Embryonic facial prominence (tissue), 1 donor: ENCODE results near the gene DDX28.

Experiments used
- DNase-seq: peaks from one replicate; pipeline ENCODE4 v3.0.0-alpha.2; 2016; ENCODE audit errors: extremely low spot score

Gene DDX28, protein sequence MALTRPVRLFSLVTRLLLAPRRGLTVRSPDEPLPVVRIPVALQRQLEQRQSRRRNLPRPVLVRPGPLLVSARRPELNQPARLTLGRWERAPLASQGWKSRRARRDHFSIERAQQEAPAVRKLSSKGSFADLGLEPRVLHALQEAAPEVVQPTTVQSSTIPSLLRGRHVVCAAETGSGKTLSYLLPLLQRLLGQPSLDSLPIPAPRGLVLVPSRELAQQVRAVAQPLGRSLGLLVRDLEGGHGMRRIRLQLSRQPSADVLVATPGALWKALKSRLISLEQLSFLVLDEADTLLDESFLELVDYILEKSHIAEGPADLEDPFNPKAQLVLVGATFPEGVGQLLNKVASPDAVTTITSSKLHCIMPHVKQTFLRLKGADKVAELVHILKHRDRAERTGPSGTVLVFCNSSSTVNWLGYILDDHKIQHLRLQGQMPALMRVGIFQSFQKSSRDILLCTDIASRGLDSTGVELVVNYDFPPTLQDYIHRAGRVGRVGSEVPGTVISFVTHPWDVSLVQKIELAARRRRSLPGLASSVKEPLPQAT

DNA sequence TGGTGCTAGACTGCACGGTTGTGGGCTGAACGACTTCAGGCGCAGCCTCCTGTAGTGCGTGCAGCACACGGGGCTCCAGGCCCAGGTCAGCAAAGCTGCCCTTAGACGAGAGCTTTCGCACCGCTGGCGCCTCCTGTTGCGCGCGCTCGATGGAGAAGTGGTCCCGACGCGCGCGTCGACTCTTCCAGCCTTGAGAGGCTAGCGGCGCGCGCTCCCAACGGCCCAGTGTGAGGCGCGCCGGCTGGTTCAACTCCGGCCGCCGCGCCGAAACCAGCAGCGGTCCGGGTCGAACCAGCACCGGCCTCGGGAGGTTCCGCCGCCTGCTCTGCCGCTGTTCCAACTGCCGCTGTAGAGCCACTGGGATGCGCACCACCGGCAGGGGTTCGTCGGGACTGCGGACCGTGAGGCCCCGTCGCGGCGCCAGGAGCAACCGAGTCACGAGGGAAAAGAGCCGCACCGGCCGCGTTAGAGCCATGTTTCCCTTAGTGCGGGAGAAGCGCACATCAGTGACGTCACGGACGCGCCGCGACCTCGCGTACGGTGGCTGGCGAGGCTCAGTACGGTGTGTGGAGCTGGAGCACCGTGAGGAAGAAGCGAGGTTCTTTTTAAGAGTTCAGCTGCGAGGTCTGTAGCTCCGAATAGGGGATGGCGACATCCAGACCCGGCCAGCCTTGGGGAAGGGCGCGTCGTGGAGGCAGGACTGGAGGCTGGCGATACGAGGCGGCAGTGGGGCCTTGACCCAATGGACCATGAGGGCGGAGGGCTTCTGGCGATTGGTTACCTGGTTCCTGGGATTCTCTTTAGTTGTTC is at the start of gene DDX28, which contains the start of gene DUS2:
TSS of gene DDX28 (minus strand) at position 505 of the 810 bp plus-strand sequence. CDS start at position 475, 30 bp downstream.
TSS of gene DUS2 (plus strand) at position 557 of the 810 bp plus-strand sequence. CDS start 14,740 bp downstream, outside the sequence.
- peak; percentile 83 for DNase-seq

DNA sequence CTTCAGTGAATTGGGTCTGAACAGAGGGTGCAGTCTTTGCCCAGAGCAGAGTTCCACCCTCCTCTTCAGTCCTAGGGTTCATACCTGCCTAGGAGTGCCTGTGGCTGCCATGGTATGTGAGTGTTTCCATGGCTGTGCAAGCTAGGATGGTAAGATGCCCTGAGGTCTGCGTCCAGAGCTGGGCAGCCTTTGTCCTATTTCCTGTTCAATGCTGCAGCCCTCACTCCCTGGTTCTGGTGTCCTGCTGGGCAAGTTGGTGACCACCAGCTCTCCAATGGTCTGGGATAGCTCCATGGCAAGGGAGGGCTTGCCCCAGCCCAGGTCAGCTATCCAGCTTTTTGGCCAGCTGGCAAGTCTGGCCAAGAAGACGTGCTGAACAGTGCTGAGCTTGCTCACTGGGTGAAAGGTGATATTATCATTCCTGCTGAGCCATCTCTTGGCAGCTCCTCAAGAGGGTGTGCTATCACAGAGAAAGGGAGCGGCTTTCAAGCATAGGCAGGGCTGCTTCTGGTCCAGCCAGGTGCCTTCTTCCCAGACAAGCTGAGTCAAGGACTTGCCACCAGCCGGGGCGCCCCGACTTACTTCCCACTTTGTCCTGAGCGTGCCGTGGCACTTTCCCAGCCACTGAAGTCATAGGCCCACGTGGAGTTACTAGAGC is 49.1 kb upstream of the DDX28 start:
- DNase-seq, result no peak

DNA sequence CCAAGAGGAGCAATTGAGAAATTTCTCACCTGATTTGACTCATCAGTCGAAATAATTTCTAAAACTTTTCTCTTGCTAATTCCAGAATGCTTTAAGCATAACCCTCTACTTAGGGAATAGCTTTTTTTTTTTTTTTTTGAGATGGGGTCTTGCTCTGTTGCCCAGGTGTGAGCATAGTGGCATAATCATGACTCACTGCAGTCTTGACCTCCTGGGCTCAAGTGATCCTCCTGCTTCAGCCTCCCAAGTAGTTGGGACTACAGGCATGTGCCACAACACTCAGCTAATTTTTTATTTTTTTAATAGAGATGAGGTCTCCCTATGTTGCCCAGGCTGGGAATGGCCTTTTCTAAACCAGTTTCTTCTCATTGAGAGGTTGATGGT is 48.5 kb upstream of the DDX28 start:
- no peak for DNase-seq

DNA sequence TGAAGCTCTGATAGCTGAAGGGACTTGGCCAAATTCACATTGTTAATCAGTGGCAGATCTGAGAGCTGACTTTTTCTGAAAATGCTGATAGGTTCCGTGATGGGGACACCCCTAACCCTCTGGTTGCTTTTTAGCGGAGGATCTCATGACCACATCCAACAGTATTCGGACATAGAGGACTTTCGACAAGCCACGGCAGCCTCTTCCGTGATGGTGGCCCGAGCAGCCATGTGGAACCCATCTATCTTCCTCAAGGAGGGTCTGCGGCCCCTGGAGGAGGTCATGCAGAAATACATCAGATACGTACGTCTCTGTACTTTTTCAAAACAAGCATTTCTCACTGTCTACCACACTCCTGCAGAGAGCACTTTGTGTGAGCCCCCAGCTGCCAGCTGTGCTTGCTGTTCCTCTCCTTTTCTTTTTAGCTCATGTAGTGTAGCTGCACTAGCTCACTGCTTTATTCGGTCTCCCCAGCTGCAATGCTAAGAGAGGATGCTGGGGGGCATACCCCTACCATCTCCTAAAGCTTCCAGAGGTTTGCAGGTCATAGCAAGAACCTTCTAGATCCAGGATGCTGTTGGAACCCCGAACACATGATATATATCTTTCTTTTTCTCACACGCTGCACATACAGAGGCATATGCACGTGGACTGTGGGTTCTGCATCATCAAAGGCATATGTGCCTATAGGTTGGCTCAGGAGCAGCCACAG is 47.9 kb upstream of the DDX28 start:
- no peak for DNase-seq

DNA sequence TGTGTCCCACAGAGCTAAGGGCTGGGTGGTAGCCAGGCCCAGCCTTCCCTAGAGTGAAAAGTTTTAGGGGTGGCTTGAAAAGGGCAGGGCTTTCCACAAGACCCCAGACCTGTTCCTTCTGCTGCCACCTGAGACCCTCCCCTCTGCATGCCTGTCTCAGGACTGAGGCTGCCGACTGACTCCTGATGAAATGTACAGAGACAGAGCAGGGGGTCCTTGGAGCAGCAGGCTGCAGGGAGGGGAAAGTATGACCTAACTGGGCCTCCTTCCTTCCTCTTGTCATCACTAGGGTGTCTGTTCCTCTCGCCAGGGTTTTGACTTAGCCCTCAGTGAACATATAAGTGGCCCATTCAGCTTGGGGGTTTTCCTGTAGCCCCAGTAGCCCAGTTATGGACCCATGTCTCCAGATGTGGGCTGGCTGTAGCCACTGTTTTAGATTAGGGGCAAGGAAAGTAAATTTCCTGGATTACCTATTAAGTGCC is 47.3 kb upstream of the DDX28 start:
- DNase-seq, result no peak

DNA sequence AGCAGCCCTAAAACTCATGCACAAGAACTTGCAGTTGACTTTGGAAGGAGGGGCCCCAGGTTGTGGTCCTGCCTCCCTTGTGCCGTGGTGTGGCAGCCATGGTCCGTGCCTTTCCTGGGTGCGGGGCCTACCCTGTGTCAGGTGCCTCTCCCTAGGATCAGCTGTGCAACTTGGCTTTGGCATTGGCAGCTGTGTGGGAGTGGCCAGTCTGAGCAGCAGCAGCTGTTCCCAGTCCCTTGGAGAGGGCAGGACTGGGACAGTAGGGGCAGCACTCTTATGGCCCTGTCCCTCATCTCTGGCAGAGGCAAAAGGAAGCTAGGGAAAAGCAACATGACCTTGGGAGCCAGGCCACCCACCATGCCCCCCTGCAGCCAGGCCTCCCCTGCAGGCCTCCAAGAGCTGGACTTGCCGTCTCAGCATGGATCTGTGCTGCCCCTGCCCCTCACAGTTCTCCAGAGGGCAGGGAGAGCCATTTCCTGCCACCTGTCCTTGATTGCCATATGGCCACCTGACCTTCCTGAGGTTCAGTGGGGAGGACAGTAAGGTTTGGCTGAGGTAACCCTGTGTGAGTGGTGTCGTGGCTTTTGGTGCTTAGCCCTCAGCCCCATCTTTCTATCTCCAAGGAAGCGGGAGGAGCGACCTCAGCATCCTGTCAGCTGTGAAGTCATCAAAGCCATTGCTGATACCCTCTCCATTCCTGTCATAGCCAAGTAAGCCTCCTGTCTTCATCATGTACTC is 46.6 kb upstream of the DDX28 start:
- DNase-seq, result no peak

DNA sequence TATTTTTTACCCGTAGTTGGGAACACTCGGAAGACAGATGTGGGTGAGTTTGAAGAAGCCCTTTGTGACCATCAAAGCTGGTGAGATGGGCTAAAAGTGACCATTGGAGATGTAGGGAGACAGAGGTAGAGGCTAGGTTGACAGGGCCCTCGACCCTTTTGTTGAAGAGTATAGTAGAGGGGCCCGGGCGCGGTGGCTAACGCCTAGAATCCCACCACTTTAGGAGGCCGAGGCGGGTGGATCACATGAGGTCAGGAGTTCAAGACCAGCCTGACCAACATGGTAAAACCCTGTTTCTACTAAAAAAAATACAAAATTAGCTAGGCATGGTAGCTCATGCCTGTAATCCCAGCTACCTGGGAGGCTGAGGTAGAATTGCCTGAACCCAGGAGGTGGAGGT is 45.9 kb upstream of the DDX28 start:
- DNase-seq, result no peak

DNA sequence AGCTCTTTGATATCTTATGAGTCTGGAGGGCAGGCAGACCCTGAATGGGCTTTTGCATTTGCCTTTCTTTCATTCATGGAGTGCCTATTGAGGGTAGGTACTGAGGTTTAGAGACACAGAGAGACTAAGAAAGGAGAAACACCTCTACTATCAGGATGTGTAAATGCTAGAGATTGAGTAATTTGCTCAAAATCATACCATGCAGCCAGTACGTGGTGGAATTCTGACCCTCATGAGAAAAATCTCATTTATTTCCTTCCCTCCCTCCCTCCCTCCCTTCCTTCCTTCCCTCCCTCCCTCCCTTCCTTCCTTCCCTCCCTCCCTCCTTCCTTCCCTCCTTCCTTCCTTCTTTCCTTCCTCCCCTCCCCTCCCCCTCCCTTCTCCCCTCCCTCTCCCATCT is 43.7 kb upstream of the DDX28 start:
- no peak for DNase-seq

DNA sequence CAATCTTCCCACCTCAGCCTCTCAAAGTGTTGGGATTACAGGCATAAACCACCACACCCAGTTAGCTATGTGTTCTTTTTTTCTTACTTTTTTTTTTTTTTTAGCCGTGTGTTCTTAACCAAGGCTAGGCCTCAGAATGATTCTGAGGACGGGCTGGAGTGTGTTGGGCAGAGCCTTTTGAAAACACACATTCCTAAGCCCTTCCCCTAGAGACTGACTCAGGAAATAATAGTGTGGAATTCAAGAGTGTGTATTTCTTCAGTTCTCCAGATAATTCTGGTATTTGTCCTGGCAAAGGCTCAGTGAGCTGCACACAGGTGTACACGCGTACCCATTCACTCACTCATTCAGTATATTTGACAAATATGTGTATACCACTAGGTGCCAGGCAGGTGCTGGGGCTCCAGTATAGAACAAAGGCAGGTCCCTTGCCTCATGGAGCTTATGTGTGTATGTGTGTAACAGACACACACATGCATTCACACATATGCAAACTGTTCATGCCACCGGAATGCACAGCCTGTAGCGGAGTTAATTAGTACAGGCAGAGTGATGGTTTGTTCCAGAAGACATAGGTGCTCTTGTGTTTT is 42.8 kb upstream of the DDX28 start:
- DNase-seq, result no peak

DNA sequence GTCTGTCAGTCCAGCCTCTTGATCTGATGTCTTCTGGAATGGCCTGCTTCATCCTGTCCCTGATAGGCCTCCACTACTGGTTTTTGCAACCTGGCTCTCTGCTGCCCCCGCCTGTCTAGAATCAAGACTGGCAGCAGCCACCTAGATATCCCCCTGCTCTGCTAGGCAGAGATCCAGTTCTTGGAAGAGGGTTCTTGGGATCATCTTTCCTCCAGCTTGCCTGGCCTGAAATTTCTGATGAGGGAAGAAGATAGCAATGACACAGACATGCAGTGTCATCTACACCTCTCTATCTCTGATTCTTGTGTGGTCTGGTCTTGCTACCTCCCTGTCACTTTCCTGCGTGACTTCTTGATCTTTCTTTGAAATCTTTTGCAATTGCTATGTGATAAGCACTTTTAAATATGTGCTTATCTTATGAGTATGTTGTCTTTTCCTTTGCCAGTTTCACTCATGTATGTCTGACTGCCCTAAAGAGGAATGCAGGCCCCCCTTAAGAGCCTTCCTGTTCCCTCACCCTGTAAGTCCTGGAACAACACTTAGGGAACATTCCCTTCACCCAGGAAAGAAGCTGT is 41.8 kb upstream of the DDX28 start:
- no peak for DNase-seq

DNA sequence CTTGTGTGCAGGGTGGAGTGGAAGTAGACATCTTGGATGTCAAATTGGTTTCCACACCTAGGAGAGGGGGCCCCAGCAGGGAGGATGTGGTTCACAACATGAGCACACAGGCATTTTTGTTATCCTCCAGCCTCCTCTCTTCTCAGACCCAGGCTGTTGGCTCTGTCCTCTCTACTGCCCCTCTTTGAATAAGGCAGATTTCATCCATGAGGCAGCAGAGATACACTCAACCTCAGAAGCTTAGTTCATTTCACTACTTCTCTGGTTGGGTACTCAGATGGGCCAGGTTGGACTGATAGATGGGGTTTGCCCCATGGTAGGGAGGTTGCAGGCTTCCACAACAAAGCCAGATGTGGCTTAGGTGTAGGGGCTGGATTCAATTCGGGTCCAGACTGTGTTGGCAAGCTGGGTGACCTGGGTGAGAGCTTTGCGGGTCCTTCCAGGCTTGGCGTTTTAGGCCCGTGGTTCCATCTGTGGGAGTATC is 39.9 kb upstream of the DDX28 start:
- DNase-seq, result no peak

DNA sequence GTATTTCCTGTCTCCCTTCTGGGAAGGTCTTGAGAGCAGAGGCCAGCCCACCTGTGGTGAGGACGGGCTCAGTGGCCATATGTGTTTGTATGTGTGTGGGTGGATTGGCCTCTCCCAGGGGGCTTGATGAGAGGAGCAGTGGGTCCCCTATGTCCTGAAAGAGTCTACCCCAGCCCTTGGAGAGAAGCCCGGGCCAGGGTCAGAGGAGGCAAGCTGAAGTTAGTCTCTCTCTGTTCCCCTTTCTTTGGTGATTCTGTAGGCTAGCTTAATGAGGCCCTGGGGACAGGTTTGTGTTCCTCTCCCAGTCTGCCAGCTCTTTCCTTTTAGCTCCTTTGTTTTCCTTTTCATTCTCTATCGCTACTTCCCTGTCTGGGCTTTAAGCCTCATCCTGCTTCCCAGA is 38.4 kb upstream of the DDX28 start:
- no peak for DNase-seq

DNA sequence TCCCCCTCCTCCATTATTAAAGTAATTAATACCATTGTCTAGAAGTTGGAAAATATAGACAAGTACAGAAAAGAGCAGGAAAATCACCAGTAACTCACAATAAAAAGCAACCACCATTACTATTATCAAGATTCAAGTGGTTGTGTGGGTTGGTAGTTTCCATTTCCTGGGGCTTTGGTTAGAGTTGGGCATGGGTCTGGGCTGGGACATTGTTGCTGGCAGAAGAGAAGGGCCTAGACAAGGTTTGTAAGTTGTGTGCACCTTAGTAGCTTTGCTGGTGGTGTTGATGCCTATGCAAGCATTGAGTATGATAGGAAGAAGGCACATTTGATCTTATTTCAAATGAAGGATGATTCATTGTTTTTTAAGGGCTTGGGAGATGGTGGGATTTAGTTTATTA is 36.8 kb upstream of the DDX28 start:
- DNase-seq, result no peak

DNA sequence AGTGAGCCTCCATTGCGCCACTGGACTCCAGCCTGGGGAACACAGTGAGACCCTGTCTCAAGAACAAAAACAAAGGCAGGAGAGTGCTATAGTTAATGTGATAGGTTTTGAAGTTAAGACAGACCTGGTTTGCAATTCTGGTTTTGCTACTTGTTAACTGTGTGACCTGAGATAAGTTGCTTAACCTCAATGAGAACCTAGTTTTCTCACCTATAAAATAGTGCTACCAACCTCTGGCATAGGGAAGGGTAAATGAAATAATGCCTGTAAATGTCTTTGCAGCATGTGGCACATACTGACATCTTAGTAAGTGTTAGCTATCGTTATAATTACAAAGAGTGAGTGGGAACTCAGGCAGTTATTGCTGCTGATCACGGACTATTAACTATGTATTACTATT is 32.4 kb upstream of the DDX28 start:
- DNase-seq, result no peak

DNA sequence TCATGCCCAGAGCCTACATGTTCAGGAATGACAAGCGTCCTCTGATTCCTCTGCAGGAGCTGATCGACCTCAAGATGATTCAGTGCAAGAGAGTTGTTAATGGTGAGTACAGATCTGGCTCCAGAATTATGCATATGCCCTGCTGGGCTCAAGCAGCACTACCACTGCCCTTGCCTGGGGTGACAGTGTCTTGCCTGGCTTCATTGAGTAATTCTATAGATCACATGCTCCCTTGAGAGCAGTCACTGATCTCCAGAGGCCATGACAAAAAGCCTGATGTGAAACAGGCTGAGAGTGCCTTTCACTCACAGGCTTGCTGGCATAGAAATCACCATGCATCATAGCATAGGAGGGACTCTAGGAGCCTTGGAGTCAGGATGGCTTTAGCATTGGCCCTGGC is 26.4 kb upstream of the DDX28 start:
- DNase-seq, result no peak

DNA sequence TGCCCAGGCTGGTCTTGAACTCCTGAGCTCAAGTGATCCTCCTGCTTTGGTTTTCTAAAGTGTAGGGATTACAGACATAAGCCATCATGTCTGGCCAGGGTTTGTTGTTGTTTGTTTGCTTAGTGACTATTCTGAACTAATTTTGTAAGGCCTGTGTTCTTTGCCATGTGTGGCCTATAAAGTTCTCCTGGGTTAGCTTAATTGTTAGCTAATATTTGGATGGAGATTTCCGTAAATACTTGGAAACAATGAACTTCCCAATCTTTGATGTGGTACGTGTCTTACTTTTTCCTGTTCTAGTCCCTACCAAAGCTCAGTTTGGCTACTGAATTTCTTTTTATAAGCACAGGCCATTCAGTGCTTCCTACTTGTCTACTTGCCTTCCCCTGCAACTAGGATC is 25.0 kb upstream of the DDX28 start:
- DNase-seq, result no peak

DNA sequence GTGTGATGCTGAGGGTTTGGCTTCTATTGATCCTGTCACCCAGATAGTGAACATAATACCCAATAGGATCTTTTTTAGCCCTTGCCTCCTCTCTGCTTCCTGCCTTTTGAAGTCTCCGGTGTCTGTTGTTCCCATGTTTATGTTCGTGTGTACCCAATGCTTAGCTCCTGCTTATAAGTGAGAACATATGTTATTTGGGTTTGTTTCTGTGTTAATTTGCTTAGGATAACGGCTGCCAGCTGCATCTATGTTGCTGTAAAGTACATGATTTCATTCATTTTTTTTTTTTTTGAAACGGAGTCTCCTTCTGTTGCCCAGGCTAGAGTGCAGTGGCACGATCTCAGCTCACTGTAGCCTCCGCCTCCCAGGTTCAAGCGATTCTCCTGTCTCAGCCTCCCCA is 23.1 kb upstream of the DDX28 start:
- no peak for DNase-seq

DNA sequence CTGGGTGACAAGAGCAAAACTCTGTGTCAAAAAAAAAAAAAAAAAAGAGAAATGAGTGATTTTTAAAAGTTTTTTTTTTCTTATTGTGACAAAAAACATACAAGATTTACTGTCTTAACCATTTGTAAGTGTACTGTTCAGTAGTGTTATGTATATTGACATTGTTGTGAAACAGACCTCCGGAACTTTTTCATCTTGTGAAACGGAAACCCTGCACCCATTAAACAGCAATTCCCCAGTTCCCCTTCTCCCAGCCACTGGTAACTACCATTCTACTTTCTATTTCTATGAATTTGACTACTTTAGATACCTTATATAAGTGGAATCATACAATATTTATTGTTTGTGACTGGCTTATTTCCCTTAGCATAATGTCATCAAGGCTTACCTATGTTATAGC is 18.8 kb upstream of the DDX28 start:
- no peak for DNase-seq

DNA sequence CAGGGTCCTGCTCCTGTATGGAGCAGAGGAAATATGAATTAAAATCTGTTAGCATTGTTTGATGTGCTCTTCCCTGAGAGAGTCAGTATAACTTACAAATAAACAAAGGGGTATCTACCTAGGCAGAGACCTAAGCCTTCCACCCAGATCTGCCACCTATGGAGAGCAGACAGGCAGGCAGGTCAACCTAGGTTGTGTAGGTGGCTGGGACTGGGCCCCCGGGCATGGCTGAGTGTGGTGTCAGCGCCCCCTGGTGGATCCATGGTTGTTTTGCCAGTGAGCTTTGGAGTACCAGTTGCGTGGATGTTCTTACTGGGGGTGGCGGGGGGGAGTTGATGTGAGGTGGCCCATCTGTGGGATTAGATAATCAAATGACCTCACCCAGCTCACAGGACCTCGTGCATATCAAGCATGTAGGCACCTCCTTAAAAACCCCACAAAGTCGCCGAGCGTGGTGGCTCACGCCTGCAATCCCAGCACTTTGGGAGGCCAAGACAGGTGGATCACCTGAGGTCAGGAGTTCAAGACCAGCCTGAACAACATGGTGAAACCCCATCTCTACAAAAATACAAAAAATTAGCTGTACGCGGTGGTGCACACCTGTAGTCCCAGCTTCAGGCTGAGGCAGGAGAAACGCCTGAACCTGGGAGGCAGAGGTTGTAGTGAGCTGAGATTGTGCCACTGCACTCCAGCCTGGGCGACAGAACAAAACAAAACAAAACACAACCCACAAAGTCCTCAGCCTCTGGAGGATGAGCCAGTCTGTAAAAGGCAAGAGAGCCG is 17.7 kb upstream of the DDX28 start:
- no peak for DNase-seq
